COLO668 (cell line): ENCODE data around the gene S100A7A.
"Not testable (repeated sequence)": the region's sequence is repeated elsewhere in the genome, so short reads cannot be mapped to it uniquely, and the experiment has no call there.

Experiments used
- DNase-seq: peaks from one replicate; lab custom pipeline; 2025; ENCODE audit not compliant: unreplicated experiment; lab: John Stamatoyannopoulos, UW

The S100A7A gene

GRCh38 chr1:153395136-153395685 is 21.1 kb upstream of the S100A7A start:
- no peak for DNase-seq

DNA sequence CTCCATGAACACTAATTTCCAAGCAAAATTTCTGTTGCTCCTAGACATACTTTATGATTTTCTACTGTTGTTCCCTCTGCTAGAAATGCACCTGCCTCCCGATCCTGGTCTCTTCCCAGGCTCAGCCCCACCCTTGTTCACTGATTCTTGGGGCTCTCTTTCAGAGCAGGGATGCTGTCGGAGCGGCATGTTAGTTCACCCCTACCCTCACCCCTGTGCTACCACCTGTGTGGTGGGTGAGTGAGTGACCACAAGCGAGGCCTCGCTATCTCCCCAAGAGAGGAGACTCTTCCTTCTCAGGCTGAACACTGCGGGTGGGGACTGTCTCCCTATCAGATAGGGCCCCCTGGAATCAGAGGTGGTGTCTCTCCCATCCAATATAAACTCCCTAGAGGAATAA is 20.5 kb upstream of the S100A7A start:
- DNase-seq = no peak

DNA sequence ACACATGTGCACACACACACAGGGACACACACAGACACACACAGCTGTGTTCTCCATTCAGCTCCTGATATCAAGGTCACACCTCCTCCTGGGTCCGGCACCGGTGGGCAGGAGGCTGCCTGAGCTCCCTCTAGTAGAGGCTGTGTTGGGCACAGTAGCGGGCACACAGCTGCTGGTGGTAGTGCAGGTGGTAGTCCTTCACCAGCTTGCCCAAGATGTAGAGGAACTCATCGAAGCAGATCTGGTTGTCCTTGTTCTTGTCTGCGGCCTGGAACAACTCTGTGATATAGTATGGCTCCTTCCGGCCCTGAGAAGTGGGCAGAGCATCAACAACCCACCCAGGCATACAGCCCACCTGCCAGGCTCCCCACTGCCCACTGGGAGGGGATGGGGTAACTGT is 19.9 kb upstream of the S100A7A start:
- no peak for DNase-seq

DNA sequence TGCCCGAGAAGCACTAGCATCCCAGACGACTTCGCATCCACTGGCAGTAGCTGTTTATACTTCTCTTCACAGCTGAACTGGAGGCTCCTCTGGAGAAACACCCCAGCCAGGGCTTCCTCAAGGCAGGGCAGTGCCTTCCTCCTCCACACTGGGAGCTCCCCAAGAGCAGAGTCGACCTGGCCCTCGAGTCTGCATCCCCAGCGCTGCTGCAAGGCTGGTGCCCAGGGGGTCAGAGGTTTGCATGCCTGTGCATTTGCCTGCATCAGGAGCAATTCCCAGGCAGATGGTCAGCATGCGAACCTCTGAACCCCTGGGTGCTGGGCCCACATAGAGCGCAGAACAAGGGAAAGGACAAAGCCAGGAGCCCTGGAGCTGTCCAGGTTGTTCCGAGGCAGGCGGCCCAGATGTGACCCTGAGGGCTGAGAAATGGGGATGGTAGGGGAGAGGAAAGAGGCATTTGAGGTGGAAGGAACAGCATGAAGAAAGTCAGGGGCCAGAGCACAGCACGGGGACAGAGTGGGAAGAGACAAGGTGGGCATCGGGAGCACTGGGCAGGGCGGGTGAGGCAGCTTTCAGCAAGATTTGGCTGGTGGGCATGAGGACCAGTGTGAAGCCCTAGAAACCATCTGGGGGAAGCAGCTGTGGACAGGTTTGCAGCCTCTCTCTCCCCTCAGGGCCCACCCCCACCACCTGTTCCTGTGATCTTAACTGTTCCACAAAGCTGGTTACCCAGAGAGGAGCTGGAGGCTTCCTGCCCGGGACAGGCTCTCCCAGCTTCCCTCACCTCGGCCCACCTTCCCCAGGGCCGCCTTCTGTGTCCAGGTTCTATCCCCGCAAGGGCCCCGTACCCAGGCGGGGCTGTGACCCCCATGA is 19.0 kb upstream of the S100A7A start:
- no peak for DNase-seq

DNA sequence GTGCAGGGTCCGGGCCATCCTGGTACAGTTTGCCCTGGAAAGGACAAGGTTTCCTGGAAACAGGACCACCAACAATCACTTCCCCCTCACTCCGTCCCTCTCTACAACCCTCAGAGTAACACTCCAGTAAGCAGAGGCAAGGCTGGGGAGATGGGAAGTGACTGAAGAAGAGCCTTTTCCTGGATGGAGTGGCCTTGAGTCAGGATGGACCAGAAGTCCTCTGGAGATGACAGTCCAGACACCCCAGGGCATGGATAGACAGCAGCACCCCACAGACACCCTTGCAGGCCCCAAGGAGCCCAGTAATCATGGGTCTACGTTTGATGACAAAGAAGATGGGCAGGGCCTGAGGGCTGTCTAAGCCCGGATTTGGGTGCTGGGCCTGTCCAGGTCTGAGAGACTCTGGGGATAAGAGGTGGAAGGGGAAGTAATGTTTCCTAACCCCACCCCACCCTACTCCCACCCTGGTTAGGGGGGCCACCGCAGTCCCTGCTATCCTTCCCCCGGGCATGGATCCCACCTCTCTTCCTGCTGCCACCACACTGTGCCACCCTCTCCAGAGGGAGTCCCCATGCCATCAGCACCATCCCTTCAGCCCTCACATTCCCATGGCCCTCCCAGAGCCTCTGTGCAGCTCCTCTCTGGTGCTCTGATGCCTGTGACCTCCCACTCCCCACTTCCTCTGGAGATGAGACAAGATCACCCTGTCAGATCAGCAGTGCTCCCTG is 18.2 kb upstream of the S100A7A start:
- DNase-seq = no peak

GRCh38 chr1:153399401-153400055 is 16.8 kb upstream of the S100A7A start:
- DNase-seq = no peak

GRCh38 chr1:153400244-153400643 is 16.1 kb upstream of the S100A7A start:
- DNase-seq = peak; percentile 22

DNA sequence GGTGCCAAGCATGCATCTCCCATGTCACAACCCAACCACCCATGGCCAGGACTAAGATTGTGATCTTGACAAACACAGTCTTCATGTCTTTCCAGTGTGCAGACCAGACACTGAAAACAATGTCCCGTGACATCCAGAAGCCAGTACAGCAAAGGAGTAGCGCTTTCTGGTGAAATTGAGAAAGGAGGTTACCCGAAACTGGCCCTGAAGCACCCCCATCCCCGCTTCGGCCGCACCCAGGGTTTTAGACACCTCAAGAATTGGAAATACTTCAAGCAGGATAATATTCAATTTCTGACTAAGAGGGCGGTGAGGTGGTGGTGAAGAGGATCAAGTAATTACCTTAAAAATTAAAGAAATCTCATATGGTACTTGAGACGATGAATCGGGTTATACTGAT is 14.9 kb upstream of the S100A7A start:
- DNase-seq = no peak

GRCh38 chr1:153402226-153402625 is 14.1 kb upstream of the S100A7A start:
- no peak for DNase-seq

DNA sequence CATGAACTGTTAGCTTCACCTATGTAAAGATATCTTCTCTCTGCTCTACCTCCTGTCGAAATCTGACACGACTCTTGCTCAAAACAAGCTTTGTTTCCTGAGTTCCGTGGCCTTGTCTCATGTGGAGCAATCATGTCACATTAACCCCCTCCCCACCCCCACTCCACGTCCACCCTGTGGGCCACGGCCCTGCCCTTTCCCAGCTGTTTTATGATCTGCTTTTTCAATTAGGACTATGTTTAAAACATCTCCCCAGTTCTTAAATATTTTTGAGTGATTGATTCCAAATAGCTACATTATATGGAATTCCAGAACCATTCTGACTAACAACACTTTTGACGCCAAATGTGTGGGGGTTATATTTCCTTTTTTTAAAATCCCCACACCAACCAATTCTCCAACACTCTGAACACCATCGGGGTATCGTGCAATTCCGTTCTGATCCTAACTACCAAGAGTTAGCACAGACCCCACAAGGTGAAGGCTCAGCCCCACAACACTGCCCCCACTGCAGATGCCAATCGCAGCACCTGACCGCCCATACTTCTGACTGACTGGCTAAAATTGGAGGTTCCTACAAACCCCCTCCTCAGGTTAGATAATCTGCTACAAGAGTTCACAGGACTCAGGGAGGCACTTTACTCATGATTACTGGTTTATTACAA is 12.8 kb upstream of the S100A7A start:
- DNase-seq = no peak

DNA sequence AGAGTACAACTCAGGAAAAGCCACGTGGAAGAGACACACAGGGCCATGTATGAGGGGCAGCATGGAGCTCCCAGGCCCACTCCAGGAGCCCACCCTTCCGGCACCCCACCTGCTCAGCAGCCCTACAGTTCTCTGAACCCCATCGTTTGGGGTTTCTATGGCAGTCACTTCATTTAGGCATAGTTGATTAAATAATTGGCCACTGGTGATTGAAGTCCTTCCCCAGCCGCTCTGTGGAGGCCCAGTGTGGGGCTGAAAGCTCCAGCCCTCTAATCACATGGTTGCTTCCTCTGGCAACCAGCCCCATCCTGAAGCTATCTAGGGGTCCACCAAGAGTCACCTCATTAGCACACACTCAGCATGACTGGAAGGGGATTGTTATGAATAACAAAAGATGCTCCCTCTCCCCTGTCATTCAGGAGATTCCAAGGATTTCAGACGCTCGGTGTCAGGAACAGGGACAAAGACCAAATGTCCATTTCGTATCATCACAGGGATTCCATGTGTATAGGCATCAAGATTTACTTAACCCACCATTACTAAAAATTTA is 12.2 kb upstream of the S100A7A start:
- no peak for DNase-seq

GRCh38 chr1:153404768-153405167 is 11.6 kb upstream of the S100A7A start:
- peak; percentile 32 for DNase-seq

DNA sequence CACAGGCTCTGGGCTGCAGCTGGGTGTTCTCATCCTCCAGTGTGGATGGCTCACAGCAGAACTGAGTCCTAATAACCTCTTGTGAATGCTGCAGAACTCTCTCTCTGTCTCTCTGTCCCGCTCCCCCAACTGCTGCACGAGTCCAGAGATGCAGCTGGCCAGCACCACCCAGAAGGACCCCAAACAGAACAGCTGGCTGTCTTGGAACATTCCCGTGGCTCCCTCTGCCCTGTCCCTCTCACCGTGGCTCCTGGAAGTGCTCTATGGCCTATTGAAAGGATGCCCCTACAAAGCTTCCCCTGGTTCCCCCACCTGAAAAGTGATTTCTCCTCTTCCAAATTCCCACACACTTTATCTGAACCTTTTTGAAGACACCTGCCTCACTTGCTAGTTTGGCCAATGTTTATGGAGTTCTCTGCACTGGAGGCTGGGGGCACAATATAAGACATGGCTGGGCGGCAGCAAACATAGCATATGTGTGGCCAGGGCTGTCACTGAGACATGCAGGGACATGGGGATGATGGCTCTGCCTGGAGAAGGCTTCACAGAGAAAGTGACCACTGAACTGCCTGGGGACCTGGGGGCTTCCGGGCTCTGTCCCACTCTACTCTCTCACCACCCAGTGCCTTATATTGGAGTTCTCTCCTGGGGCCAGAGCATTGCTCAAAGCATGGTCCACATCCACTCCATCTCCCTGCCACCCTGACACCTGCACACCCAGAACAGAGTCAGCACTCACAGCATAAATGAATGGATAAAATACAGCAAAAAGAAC is 10.3 kb upstream of the S100A7A start:
- DNase-seq = not testable (repeated sequence)

DNA sequence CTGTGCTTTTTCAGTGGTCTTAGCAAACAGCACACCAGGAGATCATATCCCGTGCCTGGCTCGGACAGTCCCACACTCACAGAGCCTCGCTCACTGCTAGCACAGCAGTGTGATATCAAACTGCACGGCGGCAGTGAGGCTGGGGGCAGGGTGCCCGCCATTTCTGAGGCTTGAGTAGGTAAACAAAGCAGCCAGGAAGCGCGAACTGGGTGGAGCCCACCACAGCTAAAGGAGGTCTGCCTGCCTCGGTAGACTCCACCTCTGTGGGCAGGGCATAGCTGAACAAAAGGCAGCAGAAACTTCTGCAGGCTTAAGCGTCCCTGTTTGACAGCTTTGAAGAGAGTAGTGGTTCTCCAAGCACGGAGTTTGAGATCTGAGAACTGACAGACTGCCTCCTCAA is 9.0 kb upstream of the S100A7A start:
- not testable (repeated sequence) for DNase-seq

GRCh38 chr1:153413961-153414360 is 2.4 kb upstream of the S100A7A start:
- not testable (repeated sequence) for DNase-seq

- DNase-seq = no peak
Observed at GRCh38 chr1:153417136-153417888, 992 bp downstream of the S100A7A start.

DNA sequence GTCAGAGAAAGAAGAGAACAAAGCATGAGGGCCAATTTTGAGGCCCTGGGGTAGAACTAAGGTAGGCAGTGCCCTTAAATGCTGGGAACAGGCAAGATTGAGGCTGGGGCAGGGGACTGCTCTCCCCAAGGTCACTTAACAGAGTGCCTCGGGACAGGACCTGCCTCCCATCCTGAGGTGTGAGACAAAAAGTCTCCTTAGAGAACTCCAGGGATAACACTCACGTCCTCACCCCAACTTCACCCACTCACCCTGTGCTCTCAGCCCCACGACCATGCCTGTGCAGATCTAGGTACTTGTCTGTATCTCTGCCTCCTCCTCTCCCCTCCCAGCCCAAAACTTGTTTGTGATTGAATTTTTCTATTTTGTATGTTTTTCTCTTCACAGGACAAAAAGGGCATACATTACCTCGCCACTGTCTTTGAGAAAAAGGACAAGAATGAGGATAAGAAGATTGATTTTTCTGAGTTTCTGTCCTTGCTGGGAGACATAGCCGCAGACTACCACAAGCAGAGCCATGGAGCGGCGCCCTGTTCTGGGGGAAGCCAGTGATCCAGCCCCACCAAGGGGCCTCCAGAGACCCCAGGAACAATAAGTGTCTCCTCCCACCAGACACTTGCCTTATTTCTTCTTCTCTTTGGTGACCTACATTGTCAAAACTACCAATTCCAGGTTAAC is 2.6 kb downstream of the S100A7A start:
- DNase-seq = not testable (repeated sequence)

DNA sequence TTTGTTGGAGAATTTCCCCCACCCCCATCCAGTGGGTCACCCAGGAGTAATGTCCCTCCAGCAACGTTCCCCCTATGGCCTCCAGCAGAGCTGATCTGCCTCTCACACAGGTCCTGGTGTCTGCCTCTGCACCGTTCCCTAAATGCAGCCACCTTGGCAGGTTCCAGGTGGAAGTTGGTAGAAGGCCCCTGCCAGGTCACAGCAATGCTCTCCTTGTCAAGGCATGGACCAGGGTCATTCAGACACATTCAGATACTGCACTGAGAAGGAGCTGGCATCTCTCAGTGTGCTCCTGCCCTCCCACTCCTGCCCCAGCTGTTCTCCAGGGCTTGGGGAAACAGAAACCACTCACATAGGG is 3.1 kb downstream of the S100A7A start:
- DNase-seq = not testable (repeated sequence)

DNA sequence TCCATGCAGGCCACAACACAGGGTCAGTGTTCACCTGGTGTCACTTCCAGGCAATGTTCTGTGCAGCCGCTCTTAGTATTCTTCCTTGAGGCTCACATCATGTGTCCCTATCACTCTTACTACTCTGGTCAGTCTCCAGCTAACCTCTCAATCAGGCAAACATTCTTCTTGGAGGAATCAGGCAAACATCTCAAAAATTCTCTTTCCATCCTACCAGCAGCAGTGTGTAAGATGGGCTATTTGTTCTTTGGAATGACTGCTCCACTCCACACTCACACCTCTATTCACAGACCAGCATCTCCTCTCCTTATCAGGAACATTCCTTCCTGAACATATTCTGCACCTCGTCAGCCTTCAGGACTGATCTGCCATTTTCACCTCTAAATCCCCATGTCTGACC is 4.0 kb downstream of the S100A7A start:
- DNase-seq = no peak
